Esophagus squamous epithelium (tissue), 5 donors: Measurements from ENCODE around the gene PAOX. TPM values are rescaled to one million over a fixed set of nuclear protein-coding genes. Genes with fewer than 3 reads are reported as not detected.

Experiments
- DNase-seq: peaks from one replicate; lab custom pipeline; 2025; lab: John Stamatoyannopoulos, UW
- H3K27ac ChIP-seq, 4 donors: fragments of 200-600 bp; sonication (generic); one replicate each; pipeline ENCODE4 v1.5.1; 2016 to 2019; ENCODE audit warnings: mild to moderate bottlenecking in 1 of 4
- H3K27me3 ChIP-seq, 4 donors: fragments of 200-600 bp; sonication (generic); 1 replicate in 3 of 4; 2 replicates in 1 of 4; pipeline versions ENCODE4 v1.5.1 to v1.6.0; 2017 to 2021; ENCODE audit warnings: antibody characterized with exemption in 1 of 4
- H3K36me3 ChIP-seq, 3 donors: fragments of 200-600 bp; sonication (generic); one replicate each; pipeline ENCODE4 v1.5.1; 2016 to 2019
- H3K4me1 ChIP-seq, 3 donors: fragments of 200-600 bp; sonication (generic); one replicate each; pipeline ENCODE4 v1.5.1; 2017 to 2019
- H3K4me3 ChIP-seq, 4 donors: fragments of 200-600 bp; sonication (generic); 1 replicate in 3 of 4; 2 replicates in 1 of 4; pipeline ENCODE4 v1.5.1; 2016 to 2019; ENCODE audit warnings: mild to moderate bottlenecking in 2 of 4, moderate library complexity in 1 of 4
- H3K9me3 ChIP-seq, 3 donors: fragments of 200-600 bp; sonication (generic); one replicate each; pipeline ENCODE4 v1.5.1; 2016 to 2019
- CTCF ChIP-seq, 6 experiments: fragments of 450-650 bp in 4 of 6; fragments of 200-600 bp in 2 of 6; sonication (generic) in 2 of 6; IDR thresholded peaks; one replicate each; pipeline ENCODE4 v1.5.1; 2016 to 2019; ENCODE audit warnings: antibody characterized with exemption in 6 of 6, mild to moderate bottlenecking in 4 of 6, moderate library complexity in 4 of 6
- POLR2A ChIP-seq, 4 donors: fragments of 450-650 bp; IDR thresholded peaks; one replicate each; pipeline ENCODE4 v1.6.1; 2017; ENCODE audit warnings: antibody characterized with exemption in 4 of 4, mild to moderate bottlenecking in 4 of 4, moderate library complexity in 3 of 4
- WGBS, 2 donors: methylation state at CpG; one replicate each; pipeline ENCODE4 v1.1.5; 2018; 5-methylcytosine and 5-hydroxymethylcytosine counted together
- intact Hi-C: fragments of 100-400 bp; cut with DNase I; formaldehyde crosslinking; loops from one replicate; pipeline ENCODE4 v1.15.0; 2022
- total RNA-seq, 4 donors: library from RNA; depleted of rRNA; stranded (reverse); fragments of >200 nt; gene quantifications; one replicate each; pipeline ENCODE4 v1.1.0, GENCODE V29; 2016
- donor health status: DM: yes; HTN: yes; CAD: no.

Gene PAOX
- total RNA-seq, 4 donors from 2014 or later: 11.5 to 16.6 (median 15.9) TPM

GRCh38 chr10:133349577-133350011 is 29.5 kb upstream of the PAOX start:
- Histone ChIP-seq H3K36me3 (no peaks in the 10 kb centered on the region), H3K9me3 (no peaks in the 10 kb centered on the region), H3K27me3 (peaks cover 0 to 69% (median 0%) of the 10 kb centered on the region in 4 donors), H3K27ac (no peak overlapping the region), H3K4me3 (no peak overlapping the region), H3K4me1 (peaks cover 0 to 7% (median 0%) of the 10 kb centered on the region in 3 donors)
- WGBS, 2 donors: 53% methylated on average over 2 of the region's 9 CpGs; no CpG with 5 or more reads in 1 of the 2 donors
- DNase-seq: no peak
- no peak for TF ChIP-seq CTCF (IDR thresholded peaks at IDR 0.05)
- no peak for TF ChIP-seq POLR2A (IDR thresholded peaks at IDR 0.05)
- intact Hi-C loops: no loop called here

- 90% methylated on average over 5 of the region's 12 CpGs; no CpG with 5 or more reads in 1 of the 2 donors for whole genome bisulfite sequencing, 2 donors
- intact Hi-C loops: no loop called here
- peaks cover 0 to 7% (median 0%) of the 10 kb centered on the region in 3 donors for H3K4me1 ChIP-seq
- no peak overlapping the region for H3K27ac ChIP-seq
- no peak for DNase-seq
- no peaks in the 10 kb centered on the region for H3K36me3 ChIP-seq
- H3K9me3 ChIP-seq: no peaks in the 10 kb centered on the region
- no peak for TF ChIP-seq CTCF (IDR thresholded peaks at IDR 0.05)
- no peak for TF ChIP-seq POLR2A (IDR thresholded peaks at IDR 0.05)
- no peak overlapping the region for H3K4me3 ChIP-seq
- peaks cover 0 to 61% (median 0%) of the 10 kb centered on the region in 4 donors for H3K27me3 ChIP-seq
Observed at GRCh38 chr10:133350283-133350949, 28.6 kb upstream of the PAOX start.

GRCh38 chr10:133350950-133351329 is 28.1 kb upstream of the PAOX start:
- no peaks in the 10 kb centered on the region for H3K36me3 ChIP-seq
- intact Hi-C loops: no loop called here
- peaks cover 0 to 56% (median 0%) of the 10 kb centered on the region in 4 donors for H3K27me3 ChIP-seq
- no peak overlapping the region for H3K4me3 ChIP-seq
- no peaks in the 10 kb centered on the region for H3K9me3 ChIP-seq
- H3K27ac ChIP-seq: no peak overlapping the region
- TF ChIP-seq CTCF (IDR thresholded peaks at IDR 0.05) (no peak), POLR2A (IDR thresholded peaks at IDR 0.05) (no peak)
- H3K4me1 ChIP-seq: peaks cover 0 to 11% (median 0%) of the 10 kb centered on the region in 3 donors
- DNase-seq: no peak
- 36 to 60% methylated on average over 3 to 4 of the region's 13 CpGs for WGBS, 2 donors

GRCh38 chr10:133351408-133352318 is 27.4 kb upstream of the PAOX start:
- no peak overlapping the region for H3K4me3 ChIP-seq
- H3K9me3 ChIP-seq: no peaks in the 10 kb centered on the region
- no peak overlapping the region for H3K27ac ChIP-seq
- no peaks in the 10 kb centered on the region for H3K36me3 ChIP-seq
- peaks cover 2 to 18% (median 3%) of the 10 kb centered on the region in 3 donors for H3K4me1 ChIP-seq
- intact Hi-C loops: no loop called here
- TF ChIP-seq CTCF (IDR thresholded peaks at IDR 0.05) (no peak), POLR2A (IDR thresholded peaks at IDR 0.05) (no peak)
- WGBS, 2 donors: 100% methylated on average over 1 of the region's 24 CpGs; no CpG with 5 or more reads in 1 of the 2 donors
- H3K27me3 ChIP-seq: peaks cover 0 to 52% (median 0%) of the 10 kb centered on the region in 4 donors
- DNase-seq: no peak
